Aorta (tissue), 5 donors: ENCODE measurements around the gene KCNIP3. TPM values are rescaled to one million over a fixed set of nuclear protein-coding genes. Genes with fewer than 3 reads are reported as not detected.

Source experiments
- ATAC-seq: fragments of 200-7000 bp; cut with Tn5 transposase; one replicate; pipeline ENCODE4 v1.9.1; 2022; ENCODE audit warnings: moderate library complexity; ENCODE audit not compliant: low FRiP score
- DNase-seq, 2 donors: peaks; one replicate each; pipeline ENCODE4 v3.0.0-alpha.2; 2020
- H3K27ac ChIP-seq, 2 donors: one replicate each; pipeline ENCODE4 v1.5.1; 2013; ENCODE audit warnings: low read length in 2 of 2, mild to moderate bottlenecking in 2 of 2, moderate library complexity in 2 of 2, control low read depth in 1 of 2, inconsistent platforms in 1 of 2, low read depth in 1 of 2
- H3K27me3 ChIP-seq, 2 donors: one replicate each; pipeline ENCODE4 v1.6.1; 2013; ENCODE audit warnings: control low read depth in 1 of 2, low read length in 1 of 2, mild to moderate bottlenecking in 1 of 2, moderate library complexity in 1 of 2; ENCODE audit not compliant: insufficient read depth in 2 of 2, control insufficient read depth in 1 of 2
- H3K36me3 ChIP-seq, 2 donors: one replicate each; pipeline ENCODE4 v1.6.1; 2013; ENCODE audit warnings: control low read depth in 1 of 2, low read length in 1 of 2, mild to moderate bottlenecking in 1 of 2; ENCODE audit not compliant: insufficient read depth in 2 of 2, control insufficient read depth in 1 of 2
- H3K4me1 ChIP-seq, 2 donors: one replicate each; pipeline ENCODE4 v1.6.1; 2013; ENCODE audit warnings: low read length in 2 of 2, control low read depth in 1 of 2, mild to moderate bottlenecking in 1 of 2, moderate library complexity in 1 of 2; ENCODE audit not compliant: insufficient read depth in 2 of 2, control insufficient read depth in 1 of 2
- H3K4me3 ChIP-seq, 2 donors: one replicate each; pipeline ENCODE4 v1.5.1; 2013; ENCODE audit warnings: low read length in 2 of 2, control low read depth in 1 of 2, mild to moderate bottlenecking in 1 of 2
- H3K9me3 ChIP-seq: one replicate; pipeline ENCODE4 v1.6.1; 2013; ENCODE audit warnings: mild to moderate bottlenecking, low read length; ENCODE audit not compliant: control insufficient read depth
- WGBS, 2 donors: extraction: QIAGEN DNeasy Blood & Tissue Kit; methylation state at CpG; one replicate each; pipeline ENCODE4 v1.1.7; 2013; 5-methylcytosine and 5-hydroxymethylcytosine counted together
- intact Hi-C, 2 donors: fragments of 100-400 bp; cut with DNase I; formaldehyde crosslinking; loops; one replicate each; pipeline versions ENCODE4 v1.14.2 to v1.15.0; 2022
- polyA plus RNA-seq, 2 donors: library from polyadenylated mRNA; stranded (reverse); fragments of 200-250 nt; gene quantifications; one replicate each; pipeline ENCODE4 v1.2.3, GENCODE V29; 2013
- total RNA-seq, 2 donors: library from RNA; stranded (reverse); fragmentation: NEBNext Ultra II Directional; extraction: Animal tissue kit (Norgen Biotek cat#: 25700); gene quantifications; one replicate each; pipeline ENCODE4 v1.2.1, GENCODE V29; 2021
- donor health status: healthy with polysubstance abuse.
- donor health status: Bipolar disorder and iron deficiency.
- donor health status: DM: no; HTN: no; CAD: no.
- donor health status: DM: no; HTN: no; CAD: no.
- donor health status: DM: yes; HTN: yes; CAD: no.

KCNIP3 gene
- total and polyA plus RNA-seq, 4 donors = 2.9 to 10.7 (median 7.7) TPM

DNA sequence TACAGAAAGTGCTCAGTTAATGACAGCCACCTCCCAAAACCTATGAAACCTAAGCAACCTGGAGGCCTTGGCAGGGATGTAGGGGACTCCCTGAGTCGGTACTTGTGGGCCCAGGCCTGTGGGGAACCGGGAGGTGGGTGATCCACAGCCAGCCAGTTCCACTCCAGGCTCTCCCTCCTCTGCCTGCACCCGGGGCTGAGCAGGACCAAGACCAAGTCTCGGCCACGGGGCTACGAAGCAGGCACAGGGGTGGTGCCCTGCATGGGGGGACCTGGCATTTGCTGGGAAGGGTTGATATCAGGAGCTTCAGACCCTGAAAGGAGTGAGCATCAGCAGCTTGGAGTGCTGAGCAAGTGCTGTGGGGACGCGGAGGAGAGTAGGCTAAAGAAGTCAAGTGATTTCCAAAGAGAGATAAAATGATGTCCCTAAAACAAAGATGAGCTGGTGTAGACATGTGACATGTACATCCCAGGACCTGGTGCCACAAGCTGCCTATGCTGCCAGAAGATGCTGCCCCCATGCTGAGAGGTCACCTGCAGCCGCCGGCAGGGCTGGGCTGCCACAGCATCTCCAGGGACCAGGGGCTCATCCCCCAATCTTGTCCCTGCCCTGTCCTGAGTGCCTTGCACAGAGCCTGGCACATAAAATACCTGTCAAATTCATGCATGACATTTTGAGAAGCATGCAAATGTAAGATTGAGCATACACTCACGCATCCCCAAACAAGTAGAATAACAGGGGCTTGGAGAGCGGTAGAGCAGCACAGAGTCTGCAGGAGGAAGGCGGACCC lies 21.5 kb downstream of the KCNIP3 start:
- intact Hi-C loops = loop anchor here in 1 of 2 donors (10.0 kb wide), 1 partner anchor 124 kb away; no protein-coding TSS in a partner anchor
- Histone ChIP-seq H3K27me3 (no peaks in the 10 kb centered on the region), H3K36me3 (no peaks in the 10 kb centered on the region), H3K27ac (no peak overlapping the region), H3K4me1 (no peaks in the 10 kb centered on the region), H3K9me3 (no peaks in the 10 kb centered on the region), H3K4me3 (no peak overlapping the region)
- ATAC-seq (no peak), DNase-seq (no peak)
- 89 to 92% methylated on average over 13 of the region's 13 CpGs for WGBS, 2 donors

DNA sequence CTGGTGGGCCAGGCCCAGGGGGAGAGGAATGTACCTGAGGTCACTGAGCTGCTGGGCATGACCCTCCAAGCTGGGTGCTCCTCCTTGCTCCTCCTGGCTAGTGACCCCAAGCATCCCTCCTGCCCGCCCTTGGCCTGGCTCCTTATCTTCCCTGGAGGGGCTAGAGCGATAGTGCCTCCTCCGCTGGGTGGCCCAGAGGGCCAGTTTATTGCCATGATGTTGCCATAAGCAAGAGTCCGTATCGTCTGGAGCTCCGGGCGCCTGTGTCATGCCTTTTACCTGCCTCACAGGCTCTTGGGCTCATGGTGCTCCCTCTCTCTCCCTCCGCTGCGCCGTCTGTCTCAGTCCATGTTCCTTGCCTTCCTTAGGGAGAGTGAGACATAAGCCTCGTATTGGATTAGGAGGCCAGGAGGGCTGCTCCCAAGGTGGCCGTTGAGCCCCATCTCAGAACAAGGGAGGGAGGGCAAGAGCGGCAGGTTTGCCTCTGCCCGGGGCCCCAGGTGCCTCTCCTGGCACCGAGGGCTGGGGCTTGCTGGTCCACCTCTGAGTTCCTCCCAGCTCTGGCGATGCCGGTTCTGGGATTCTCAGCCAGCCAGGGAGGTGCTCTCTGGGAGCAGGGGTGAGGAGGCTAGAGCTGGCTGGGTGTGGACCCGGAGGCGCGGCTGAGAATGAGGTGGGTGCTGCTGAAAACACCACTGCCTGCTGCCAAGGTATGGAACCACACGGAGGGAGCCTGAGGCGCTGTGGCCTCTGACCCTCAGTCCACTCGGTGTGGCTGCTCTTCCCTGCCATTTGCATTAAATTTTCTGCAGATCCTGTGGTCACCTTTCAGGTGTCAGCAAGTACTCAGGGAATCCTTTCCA lies 22.6 kb downstream of the KCNIP3 start:
- no peak overlapping the region for H3K27ac ChIP-seq
- no peaks in the 10 kb centered on the region for H3K36me3 ChIP-seq
- no peak for DNase-seq
- H3K27me3 ChIP-seq = no peaks in the 10 kb centered on the region
- H3K4me1 ChIP-seq = no peaks in the 10 kb centered on the region
- 92 to 96% methylated on average over 23 of the region's 23 CpGs for WGBS, 2 donors
- no peaks in the 10 kb centered on the region for H3K9me3 ChIP-seq
- intact Hi-C loops = loop anchor here in 1 of 2 donors (10.0 kb wide), 1 partner anchor 125 kb away; no protein-coding TSS in a partner anchor
- no peak for ATAC-seq
- H3K4me3 ChIP-seq = no peak overlapping the region

DNA sequence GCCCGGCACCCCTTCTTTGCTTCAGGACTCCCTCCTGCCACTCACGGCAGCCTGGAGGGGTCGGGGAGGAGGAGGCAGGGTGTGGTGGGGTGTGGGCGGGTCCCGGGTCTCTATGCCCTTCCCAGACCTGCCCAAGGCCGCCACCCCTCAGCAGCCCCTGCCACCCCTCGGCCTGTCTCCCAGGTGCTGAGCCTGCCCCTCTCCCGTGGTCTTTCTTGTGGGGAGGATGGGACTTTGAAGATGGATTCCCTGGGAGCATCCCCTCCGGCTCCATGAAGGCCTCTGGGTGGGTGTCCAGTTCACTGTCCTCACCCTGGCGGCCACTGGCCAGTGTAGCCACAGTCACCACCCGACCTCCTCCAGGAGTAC lies 23.2 kb downstream of the KCNIP3 start:
- H3K27me3 ChIP-seq = no peaks in the 10 kb centered on the region
- no peaks in the 10 kb centered on the region for H3K4me1 ChIP-seq
- DNase-seq = no peak
- no peak for ATAC-seq
- H3K4me3 ChIP-seq = no peak overlapping the region
- intact Hi-C loops = no loop called here
- no peaks in the 10 kb centered on the region for H3K9me3 ChIP-seq
- no peak overlapping the region for H3K27ac ChIP-seq
- H3K36me3 ChIP-seq = no peaks in the 10 kb centered on the region
- 90 to 97% methylated on average over 11 of the region's 11 CpGs for WGBS, 2 donors

DNA sequence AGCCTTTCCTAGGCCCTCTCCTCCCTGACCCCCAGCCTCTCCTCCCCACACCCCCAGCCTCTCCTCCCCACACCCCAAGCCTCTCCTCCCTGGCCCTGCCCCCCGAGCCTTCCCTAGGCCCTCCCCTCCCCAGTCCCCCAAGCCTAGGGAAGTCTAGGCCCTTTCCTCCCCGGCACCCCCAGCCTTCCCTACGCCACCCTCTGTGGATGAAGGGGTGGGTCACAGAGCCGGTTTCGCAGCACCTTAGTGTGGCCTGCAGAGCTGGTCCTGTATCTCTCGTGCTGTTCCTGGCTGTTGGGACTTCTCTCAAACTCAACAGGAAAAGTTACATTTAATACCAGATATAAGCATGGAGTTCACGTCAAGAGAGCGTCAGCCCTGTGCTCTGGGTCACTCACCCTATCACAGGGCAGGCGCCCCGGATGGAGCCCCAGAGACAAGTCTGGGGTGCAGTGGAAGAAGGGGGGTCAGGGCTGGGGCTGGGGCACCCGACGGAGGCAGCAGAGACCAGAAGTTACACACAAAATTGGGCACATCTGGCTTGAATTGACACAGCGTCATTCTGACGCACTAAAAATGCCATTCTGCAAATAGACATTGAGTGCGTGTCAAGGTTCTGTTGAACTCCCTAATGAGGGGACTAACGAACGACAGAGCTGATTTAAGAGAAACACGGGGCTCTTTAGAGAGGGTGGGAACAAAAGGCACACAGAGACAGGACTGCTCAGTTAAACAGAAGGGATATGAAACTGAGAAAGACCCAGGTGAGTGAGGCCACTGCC lies 24.0 kb downstream of the KCNIP3 start:
- 86 to 89% methylated on average over 18 of the region's 18 CpGs for WGBS, 2 donors
- Histone ChIP-seq H3K9me3 (no peaks in the 10 kb centered on the region), H3K4me1 (no peaks in the 10 kb centered on the region), H3K4me3 (no peak overlapping the region), H3K27ac (no peak overlapping the region), H3K27me3 (no peaks in the 10 kb centered on the region), H3K36me3 (no peaks in the 10 kb centered on the region)
- DNase-seq = no peak
- intact Hi-C loops = no loop called here
- ATAC-seq = no peak

DNA sequence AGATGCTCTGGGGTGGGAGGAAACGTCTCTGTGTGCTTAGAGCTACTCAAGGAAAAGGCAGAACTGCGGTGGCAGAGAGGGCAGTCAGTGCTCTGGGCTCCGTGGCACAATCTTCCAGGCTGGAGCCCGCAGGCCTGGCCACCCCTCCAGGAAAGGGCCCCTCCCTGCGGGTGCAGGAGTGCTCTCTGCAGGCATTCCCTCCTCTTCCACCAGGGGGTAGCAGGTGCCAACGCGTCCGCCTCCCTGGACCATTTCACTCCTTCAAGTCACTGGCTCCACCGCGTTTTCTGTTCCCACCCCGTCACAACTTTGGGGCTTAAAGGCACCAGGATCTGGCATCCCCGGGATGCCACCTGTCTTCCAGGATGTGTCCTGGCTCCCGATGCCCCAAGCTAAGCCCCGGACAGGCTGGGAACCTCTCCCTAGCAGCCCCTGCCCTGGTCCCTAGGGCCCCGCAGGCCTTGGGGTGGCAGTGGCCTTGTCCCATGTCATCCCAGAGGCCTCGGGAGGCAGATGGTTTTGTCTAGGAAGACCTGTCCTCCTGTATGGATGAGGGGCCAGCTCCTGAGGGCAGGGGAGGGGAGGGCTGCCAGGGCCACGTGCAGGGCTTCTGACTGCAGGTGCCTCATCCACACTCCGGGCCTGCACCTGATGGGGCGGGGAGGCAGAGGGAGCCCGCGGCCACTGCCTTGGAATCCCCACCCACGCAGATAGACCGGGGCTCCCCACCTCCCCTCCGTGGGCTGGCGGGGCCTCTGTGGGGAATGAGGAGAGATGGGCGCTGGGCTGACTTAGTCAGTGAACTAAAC lies 26.4 kb downstream of the KCNIP3 start:
- H3K4me3 ChIP-seq = no peak overlapping the region
- no peaks in the 10 kb centered on the region for H3K27me3 ChIP-seq
- H3K4me1 ChIP-seq = no peaks in the 10 kb centered on the region
- intact Hi-C loops = no loop called here
- H3K9me3 ChIP-seq = no peaks in the 10 kb centered on the region
- 80 to 86% methylated on average over 26 of the region's 26 CpGs for WGBS, 2 donors
- DNase-seq = no peak
- no peaks in the 10 kb centered on the region for H3K36me3 ChIP-seq
- no peak overlapping the region for H3K27ac ChIP-seq
- ATAC-seq = no peak

DNA sequence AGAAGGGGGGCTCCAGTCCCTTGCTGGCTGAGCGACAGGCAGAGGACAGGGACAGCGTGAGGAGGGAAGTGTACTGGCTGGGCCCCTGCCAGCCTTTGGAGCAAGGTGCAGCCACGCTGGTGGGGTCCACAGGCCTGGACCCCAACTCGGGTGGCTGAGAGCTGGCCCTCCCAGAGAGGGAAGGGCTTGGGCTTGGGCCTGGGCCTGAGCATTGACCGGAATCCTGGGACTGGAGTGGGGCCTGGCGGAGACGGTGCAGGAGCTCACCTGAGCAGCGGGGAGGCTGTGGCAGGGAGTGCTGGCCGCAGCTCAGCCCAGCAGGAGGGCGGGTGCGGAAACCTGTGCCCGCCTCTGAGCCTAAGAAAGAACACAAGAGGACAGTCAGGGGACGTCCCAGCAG lies 27.9 kb downstream of the KCNIP3 start:
- H3K4me3 ChIP-seq = no peak overlapping the region
- no peaks in the 10 kb centered on the region for H3K4me1 ChIP-seq
- H3K27me3 ChIP-seq = no peaks in the 10 kb centered on the region
- DNase-seq (no peak), ATAC-seq (no peak)
- H3K27ac ChIP-seq = no peak overlapping the region
- no peaks in the 10 kb centered on the region for H3K9me3 ChIP-seq
- H3K36me3 ChIP-seq = no peaks in the 10 kb centered on the region
- intact Hi-C loops = no loop called here
- WGBS, 2 donors = 94 to 95% methylated on average over 12 to 13 of the region's 13 CpGs

DNA sequence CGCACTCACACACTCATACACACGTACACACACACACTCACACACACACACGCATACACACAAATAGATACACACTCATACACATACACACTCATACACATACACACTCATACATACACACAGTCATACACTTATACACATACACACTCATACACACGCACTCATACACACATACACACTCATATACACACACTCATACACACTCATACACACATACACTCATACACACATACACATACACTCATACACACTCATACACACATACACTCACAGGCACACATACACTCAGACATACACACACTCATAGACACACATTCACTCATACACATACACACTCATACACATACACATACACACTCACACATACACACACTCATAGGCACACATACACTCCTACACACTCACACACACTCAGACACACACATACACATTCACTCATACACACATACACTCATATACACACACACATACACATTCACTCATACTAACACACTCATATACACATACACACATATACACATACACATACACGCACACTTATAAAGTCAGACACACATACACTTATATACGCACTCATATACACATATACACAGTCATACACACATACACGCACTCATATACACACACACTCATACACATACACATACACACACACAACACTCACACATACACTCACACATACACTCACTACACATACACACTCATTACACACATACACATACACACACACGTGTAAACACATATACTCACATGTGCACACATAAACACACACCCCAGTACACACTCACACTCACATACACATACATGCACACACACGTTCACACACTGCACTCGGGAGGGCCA lies 28.7 kb downstream of the KCNIP3 start:
- Histone ChIP-seq H3K36me3 (no peaks in the 10 kb centered on the region), H3K4me1 (no peaks in the 10 kb centered on the region), H3K27ac (no peak overlapping the region), H3K9me3 (no peaks in the 10 kb centered on the region), H3K4me3 (no peak overlapping the region), H3K27me3 (no peaks in the 10 kb centered on the region)
- no peak for ATAC-seq
- intact Hi-C loops = no loop called here
- WGBS, 2 donors = 93 to 96% methylated on average over 10 of the region's 10 CpGs
- DNase-seq = no peak
